ENCODE results near the gene GRID2IP.
A peak's percentile ranks its signal among the peaks of the same experiment; 100 is the strongest.
"Not testable (repeated sequence)": the region's sequence is repeated elsewhere in the genome, so short reads cannot be mapped to it uniquely, and the experiment has no call there.

The GRID2IP gene

GRCh38 chr7:6551016-6551511, at the start of gene GRID2IP:
Gene GRID2IP (minus strand): TSS chr7:6551461. CDS start chr7:6551436, 25 bp downstream.
- DNase-seq (ENCODE audit: low spot score): no peak

GRCh38 chr7:6600093-6600492, 48.8 kb upstream of the GRID2IP start:
- no peak for DNase-seq (ENCODE audit: low spot score)

- no peak for DNase-seq (ENCODE audit: low spot score)
Observed at GRCh38 chr7:6590645-6591110, 39.4 kb upstream of the GRID2IP start.

- peak; percentile 44 for DNase-seq (ENCODE audit: low spot score)
Observed at GRCh38 chr7:6589829-6590644, 38.8 kb upstream of the GRID2IP start, which contains the start of gene INTS15. Gene INTS15 (plus strand): TSS chr7:6590021. CDS start chr7:6590284, 263 bp downstream.

- DNase-seq (ENCODE audit: low spot score): no peak
Observed at GRCh38 chr7:6589151-6589828, 38.0 kb upstream of the GRID2IP start.

- DNase-seq (ENCODE audit: low spot score): no peak
Observed at GRCh38 chr7:6588566-6588965, 37.3 kb upstream of the GRID2IP start.

- DNase-seq (ENCODE audit: low spot score): not testable (repeated sequence)
Observed at GRCh38 chr7:6585746-6586432, 34.6 kb upstream of the GRID2IP start.

GRCh38 chr7:6579446-6579845, 28.2 kb upstream of the GRID2IP start:
- no peak for DNase-seq (ENCODE audit: low spot score)

- DNase-seq (ENCODE audit: low spot score): no peak
Observed at GRCh38 chr7:6578114-6579084, 27.1 kb upstream of the GRID2IP start.

GRCh38 chr7:6577369-6578113, 26.3 kb upstream of the GRID2IP start, which contains the start of gene ZDHHC4:
Gene ZDHHC4 (plus strand): TSS chr7:6577454. CDS start chr7:6580562, 3,108 bp downstream.
- peak; percentile 75 for DNase-seq (ENCODE audit: low spot score)

- DNase-seq (ENCODE audit: low spot score): not testable (repeated sequence)
Observed at GRCh38 chr7:6576867-6577368, 25.7 kb upstream of the GRID2IP start.

GRCh38 chr7:6576024-6576866, 25.0 kb upstream of the GRID2IP start:
- no peak for DNase-seq (ENCODE audit: low spot score)

GRCh38 chr7:6575281-6576023, 24.2 kb upstream of the GRID2IP start:
- DNase-seq (ENCODE audit: low spot score): no peak

- DNase-seq (ENCODE audit: low spot score): no peak
Observed at GRCh38 chr7:6571160-6571779, 20.0 kb upstream of the GRID2IP start.

GRCh38 chr7:6567886-6568285, 16.6 kb upstream of the GRID2IP start:
- no peak for DNase-seq (ENCODE audit: low spot score)

- DNase-seq (ENCODE audit: low spot score): no peak
Observed at GRCh38 chr7:6565655-6566054, 14.4 kb upstream of the GRID2IP start.

GRCh38 chr7:6563936-6564770, 12.9 kb upstream of the GRID2IP start:
- peak; percentile 15 for DNase-seq (ENCODE audit: low spot score)
